Transverse colon (tissue), 4 donors: Measurements from ENCODE around the gene ATP5PO.

ENCODE experiments used
- EP300 ChIP-seq: sonication (generic); formaldehyde crosslinking; IDR thresholded peaks from one replicate; pipeline ENCODE4 v1.6.1; 2017; ENCODE audit warnings: antibody characterized with exemption, low read depth
- POLR2A ChIP-seq: fragments of 450-650 bp; IDR thresholded peaks from one replicate; pipeline ENCODE4 v1.6.1; 2016; ENCODE audit warnings: antibody characterized with exemption, mild to moderate bottlenecking, moderate library complexity
- POLR2AphosphoS5 ChIP-seq, 3 donors: sonication (generic); formaldehyde crosslinking; IDR thresholded peaks; one replicate each; pipeline ENCODE4 v1.6.1; 2016; ENCODE audit warnings: antibody characterized with exemption in 3 of 3
- TF ChIP-seq, protein P1 (sequence below), 5 experiments: fragments of 200-600 bp in 3 of 5; fragments of 450-650 bp in 2 of 5; sonication (generic) in 3 of 5; IDR thresholded peaks; 1 replicate in 2 of 5; 2 replicates in 3 of 5; pipeline ENCODE4 v1.5.1; 2016 to 2017; ENCODE audit warnings: antibody characterized with exemption in 5 of 5, inconsistent platforms in 3 of 5, mild to moderate bottlenecking in 2 of 5, moderate library complexity in 1 of 5

DNA sequence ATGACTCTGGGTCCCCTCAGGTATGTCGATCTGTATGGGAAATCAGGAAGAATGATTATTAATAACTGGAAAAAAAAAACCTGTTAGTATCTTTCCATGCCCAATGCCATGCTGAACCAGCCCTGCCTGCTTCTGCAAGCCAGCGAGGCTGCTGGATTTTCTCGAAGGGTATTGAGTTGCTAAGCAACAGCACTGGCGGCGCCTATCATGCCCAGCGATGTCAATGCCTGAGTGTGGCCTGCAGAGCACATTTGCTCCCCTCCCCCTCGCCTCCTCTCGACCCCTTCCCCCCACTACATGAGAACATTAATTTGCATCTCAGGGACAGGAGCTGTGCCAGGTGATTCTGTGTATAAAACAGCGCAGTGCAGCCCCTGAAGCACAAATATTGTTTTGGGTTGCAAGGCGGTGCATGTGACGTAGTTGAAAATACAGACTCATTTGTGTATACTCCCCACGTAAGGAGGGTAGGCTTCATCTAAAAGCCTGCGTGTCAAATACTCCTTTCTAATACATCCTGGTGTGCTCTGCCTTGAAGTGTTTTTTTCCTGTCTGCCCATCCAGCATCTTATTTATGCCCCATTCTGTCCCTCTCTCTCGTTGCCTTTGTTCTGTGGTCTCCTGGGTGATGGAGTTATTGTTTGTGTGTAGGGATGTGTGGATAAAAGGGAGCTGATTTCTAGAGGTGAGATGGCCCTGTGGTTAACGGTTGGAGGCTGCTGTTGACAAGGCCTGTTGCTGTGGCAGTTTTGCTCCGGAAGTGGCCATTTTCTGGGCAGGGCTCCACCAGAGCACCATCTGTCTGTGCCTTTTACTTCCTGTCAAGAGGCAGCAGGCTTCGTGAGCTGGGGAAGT is 32.7 kb upstream of the ATP5PO start:
- TF ChIP-seq, protein P1, sequence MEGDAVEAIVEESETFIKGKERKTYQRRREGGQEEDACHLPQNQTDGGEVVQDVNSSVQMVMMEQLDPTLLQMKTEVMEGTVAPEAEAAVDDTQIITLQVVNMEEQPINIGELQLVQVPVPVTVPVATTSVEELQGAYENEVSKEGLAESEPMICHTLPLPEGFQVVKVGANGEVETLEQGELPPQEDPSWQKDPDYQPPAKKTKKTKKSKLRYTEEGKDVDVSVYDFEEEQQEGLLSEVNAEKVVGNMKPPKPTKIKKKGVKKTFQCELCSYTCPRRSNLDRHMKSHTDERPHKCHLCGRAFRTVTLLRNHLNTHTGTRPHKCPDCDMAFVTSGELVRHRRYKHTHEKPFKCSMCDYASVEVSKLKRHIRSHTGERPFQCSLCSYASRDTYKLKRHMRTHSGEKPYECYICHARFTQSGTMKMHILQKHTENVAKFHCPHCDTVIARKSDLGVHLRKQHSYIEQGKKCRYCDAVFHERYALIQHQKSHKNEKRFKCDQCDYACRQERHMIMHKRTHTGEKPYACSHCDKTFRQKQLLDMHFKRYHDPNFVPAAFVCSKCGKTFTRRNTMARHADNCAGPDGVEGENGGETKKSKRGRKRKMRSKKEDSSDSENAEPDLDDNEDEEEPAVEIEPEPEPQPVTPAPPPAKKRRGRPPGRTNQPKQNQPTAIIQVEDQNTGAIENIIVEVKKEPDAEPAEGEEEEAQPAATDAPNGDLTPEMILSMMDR (IDR thresholded peaks at IDR 0.05): no peak
- TF ChIP-seq POLR2AphosphoS5 (IDR thresholded peaks at IDR 0.05): peak in 1 of 3 donors; percentile 5
- peak; percentile 19 for TF ChIP-seq POLR2A
- TF ChIP-seq EP300: no peak
